NCI-H1048 (cell line): ENCODE data around the gene SPATA12.

Source experiments
- DNase-seq: peaks from one replicate; lab custom pipeline; 2025; lab: John Stamatoyannopoulos, UW

SPATA12 gene

GRCh38 chr3:57116501-57116900 lies 56.0 kb downstream of the SPATA12 start:
- DNase-seq, result no peak

- DNase-seq, result no peak
These were observed 57.8 kb downstream of the SPATA12 start for GRCh38 chr3:57118254-57118653.

- no peak for DNase-seq
These were observed 59.6 kb downstream of the SPATA12 start for GRCh38 chr3:57120040-57120439.

- DNase-seq, result no peak
These were observed 60.1 kb downstream of the SPATA12 start for GRCh38 chr3:57120451-57121174.
